ELF-1 (cell line): Measurements from ENCODE around the gene NRCAM.
A peak's percentile ranks its signal among the peaks of the same experiment; 100 is the strongest.

Experiments used
- DNase-seq: peaks from one replicate; pipeline ENCODE4 v3.0.0-alpha.2; 2016; ENCODE audit warnings: low read depth, low spot score

NRCAM gene

DNA sequence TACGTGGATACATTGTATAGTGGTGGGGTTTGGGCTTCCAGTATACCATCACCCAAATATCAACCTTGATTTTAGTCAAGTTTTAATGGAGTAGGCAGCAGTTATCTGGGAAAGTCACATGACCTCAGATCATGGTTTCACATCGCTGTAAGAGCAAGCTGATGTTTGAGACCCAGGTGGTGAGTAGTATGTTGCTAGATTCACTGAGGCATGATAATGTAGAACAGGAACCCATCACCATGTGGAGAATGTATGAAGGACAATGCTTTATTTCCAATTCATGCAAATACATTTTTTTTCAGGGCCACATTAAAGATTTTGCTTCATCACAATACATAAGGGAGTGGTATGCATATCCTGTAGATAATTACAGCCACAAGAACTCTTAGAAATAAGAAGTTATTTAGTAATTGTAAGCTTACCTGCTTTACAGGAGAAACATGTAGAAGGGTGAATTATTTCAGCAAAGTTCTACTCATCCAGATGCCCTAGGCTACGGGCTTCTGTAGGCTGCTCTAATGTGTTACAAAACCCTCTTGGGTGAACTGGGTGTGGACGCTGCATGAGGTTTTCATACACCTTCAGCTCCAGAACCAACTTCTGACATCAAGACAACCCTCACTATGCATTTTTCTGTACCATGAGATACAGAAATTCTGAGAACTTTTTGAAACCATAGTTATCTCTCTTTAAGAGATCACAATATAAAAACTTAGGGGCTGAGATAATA is 298.5 kb downstream of the NRCAM start:
- DNase-seq = no peak

DNA sequence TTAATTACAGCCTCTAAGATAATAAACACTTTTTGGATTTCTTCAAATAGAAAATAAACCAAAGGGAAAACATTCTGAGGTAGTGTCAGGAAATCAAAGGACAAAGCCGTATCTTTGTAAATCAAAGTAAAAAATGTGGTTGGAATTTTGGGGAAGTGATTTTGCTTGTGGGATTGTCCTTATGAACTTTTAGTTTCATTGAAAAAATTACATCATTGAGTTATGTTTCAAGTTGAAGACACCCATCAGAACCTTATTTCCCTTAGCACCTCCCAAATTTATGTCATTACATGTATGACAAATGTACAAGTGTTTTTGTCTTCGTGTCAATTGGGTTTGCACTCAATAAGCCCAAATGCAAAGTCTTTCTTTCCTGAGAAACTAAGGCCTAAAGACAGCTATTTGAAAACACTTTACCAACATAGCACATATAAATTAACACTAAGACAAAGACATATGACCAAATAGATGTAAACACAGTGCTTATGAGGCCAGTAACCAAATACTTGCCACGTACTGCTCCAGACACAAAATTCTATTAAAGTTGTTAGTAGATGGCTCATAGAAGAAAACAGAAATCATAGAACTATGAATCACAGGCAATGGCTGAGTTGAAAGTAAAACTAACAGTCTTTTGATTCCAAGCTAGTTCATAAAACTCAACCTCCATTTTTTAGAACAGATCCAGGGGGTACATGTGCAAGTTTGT is 299.2 kb downstream of the NRCAM start:
- DNase-seq = no peak

DNA sequence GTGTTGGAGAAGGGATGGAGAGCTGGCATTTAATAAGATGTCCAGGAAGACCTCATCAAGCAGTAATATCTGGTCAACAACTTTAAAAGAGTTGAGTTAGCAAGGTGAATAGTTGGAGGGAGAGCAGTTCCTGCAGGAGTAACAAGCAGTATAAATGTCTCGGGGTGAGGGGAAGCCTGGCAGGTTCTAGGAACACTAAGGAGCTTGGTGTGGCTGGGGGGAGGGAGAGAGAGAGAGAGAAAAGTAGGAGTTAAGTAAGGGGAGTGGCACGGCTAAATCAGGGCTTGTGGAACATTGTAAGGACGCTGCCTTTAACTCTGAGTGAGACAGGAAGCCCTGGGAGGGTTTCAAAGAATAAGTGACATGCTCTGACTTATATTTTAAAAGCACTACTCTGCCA is 304.0 kb downstream of the NRCAM start:
- no peak for DNase-seq

DNA sequence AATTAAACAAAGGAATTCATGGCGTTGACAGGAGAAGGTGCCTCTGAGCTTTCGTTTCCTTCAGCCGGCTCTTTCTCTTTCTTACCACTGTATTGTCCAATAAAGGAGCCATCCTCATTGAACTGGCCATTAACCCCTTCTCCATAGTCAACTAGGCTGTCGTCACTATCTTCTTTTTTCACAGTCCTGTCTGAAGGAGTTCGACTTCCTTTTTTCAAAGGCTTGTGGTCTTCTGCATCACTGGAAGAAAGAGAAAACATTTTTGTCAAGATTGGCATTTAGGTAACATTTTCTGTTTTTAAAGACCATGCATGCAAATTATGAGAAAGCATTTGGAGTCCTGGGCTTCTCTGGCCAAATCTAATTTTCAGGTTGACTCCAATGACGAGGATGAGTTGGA is 306.3 kb downstream of the NRCAM start:
- DNase-seq = no peak

DNA sequence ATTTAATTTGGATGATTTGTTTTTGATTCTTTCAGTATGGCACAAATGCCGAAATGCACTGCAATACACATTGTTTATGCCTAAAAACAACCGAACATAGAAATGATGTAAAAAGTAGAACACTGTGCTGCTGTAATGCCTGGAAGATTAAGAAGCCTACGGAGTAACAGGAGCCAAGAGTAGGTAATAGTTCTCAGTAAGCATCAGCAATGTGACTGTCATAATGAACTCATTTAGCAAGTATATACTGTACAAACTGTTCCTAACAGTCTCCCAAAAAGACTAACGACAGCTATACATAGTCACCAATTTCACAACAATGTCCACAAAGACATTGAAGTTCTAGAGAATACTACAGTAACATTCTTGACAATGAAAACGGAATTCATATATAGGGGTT is 307.1 kb downstream of the NRCAM start:
- DNase-seq = no peak

DNA sequence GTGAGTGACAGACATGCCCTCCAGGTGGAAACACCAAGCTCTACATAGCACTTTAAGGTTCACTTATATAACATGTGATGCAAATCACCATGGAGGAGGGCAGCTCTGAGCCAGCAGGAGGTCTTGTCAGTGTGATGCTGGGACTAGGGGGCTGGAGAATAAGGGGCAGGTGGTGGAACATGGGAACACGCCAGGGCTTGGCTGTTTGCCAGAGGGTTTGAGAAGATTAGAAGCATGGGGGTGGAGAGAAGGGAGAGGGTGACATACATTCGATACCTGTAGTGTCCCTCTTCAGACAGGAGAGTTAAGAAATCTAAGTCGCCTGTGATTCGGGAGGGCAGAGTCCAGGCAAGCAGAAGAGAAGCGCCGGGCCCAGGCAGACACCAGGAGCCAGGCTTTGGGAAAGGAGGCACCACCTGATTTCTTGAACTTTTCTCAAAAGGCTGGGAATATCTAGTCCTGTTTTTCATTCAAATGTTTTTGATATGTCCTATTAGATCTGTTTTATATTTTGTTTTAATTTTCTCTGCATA is 309.1 kb downstream of the NRCAM start:
- peak; percentile 34 for DNase-seq

DNA sequence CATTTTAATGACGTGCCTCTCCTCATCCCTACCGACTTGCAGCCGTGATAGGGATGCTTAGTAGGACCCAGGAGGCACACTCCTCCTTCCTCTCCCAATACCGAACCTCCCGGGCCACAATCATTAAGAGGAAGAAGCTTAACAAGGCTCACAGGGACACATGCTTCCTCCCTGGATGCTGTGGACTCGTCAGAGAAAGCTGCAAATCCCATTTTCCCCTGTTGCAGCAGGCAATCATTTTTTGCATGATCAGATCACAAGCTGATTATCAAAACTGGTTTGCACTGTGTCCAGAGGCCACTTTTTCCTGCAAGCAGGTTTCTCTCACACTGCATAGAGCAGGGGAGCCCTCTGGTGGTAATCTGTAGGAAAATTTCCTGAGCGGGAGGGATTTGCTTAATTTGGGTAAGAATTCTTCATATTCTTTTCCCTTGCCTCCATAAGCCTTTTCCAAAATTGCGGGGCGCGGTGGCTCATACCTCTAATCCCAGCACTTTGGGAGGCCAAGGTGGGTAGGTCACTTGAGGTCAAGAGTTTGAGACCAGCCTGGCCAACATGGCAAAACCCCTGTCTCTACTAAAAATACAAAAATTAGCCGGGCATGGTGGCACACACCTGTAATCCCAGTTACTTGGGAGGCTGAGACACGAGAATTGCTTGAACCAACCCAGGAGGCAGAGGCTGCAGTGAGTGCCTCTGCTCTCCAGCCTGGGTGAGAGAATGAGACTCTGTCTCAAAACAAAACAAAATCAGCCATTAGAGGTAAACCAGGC is 310.0 kb downstream of the NRCAM start:
- DNase-seq = peak; percentile 79

DNA sequence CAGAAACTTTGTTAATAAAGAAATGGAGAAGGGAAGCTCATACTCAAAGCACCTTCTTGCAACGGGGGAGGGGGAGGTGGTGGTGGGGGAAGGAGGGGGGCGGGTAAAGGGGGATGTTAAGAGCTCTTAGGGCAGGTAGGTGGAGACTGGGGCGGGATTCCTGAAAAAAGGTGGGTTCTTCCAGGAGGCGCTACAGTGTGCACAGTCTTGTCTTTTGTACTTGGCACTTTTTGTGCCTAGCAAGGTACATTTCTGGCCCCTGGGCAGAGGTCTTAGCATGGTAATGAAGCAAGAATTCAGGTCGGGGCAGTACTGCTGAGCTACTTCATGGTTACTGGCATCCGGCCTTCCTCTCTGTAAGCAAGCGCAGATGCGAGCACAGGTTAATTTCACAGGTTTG is 310.8 kb downstream of the NRCAM start:
- no peak for DNase-seq

DNA sequence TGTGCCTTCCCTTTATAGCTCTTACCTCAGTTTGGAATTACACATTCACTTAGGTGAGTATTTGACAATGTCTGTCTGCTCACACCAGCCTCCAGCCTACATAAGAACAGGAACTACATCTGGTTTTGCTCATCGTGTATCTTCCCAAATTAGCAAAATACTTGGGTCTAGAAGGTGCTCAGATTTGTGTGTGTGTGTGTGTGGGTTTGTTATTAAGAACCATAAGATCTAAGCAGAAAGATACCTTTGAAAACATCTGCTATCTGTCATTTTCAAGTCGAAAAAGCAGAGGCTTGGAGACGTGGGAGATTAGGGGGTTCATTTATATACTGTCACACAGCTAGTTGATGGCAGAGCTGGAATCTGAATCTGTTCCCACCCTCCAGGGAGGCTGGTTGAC is 311.3 kb downstream of the NRCAM start:
- no peak for DNase-seq

DNA sequence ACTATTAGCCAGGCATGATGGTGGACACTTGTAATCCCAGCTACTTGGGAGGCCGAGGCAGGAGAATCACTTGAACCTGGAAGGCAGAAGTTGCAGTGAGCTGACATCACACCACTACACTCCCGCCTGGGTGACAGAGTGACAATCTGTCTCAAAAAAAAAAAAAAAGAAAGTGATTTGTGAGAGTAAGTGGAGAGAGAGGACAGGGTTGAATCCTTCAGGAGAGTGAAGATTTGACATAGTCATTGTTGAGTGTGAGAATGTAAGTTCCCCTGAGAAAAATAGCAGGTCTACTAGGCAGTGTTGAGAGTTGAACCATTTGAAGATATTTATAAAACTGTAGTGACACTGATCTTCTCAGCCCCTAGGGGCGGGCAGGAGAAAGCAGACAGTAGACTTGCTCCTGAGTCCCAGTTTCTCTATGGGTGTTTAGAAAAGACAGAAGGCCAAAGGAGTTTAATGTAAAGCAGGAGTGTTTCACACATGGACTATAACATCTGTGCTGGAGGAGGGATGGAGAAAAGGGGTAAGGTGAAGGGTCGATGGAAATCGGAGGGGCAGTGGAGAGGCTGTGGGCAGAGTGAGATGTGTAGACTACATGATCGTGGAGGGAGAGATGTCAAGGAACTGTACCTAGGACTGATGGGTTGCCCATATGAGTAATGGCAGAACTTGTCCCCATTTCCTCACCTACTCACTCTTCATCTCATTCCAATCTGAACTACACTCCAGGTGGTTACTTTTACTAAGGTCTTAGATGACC is 312.4 kb downstream of the NRCAM start:
- DNase-seq = no peak

DNA sequence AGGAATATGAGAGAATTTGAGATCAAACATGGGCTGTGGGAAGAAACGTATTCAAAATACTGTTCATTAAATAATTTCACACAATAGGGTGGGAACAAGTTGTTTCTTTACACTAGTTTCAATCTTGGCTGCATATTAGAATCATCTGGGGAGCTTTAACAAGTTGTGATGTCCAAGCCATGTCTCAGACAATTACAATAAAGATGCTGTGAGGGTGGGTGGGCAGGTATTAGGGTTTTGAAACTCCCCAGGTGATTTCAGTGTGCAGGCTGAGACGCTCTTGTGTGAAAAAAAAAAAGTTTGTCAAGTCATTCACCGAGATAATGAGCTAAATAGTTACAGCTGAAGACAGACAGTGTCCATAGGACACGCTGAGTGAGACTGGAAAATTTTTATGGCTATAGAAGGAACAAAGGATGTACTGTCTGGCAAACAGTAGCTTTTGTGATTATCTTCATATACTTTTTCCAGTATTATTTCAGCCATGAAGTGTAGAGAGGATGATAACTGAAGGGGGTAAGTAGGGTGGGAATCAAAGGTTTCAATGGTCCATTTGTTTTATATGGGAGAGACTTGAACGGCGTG is 313.5 kb downstream of the NRCAM start:
- DNase-seq = no peak

DNA sequence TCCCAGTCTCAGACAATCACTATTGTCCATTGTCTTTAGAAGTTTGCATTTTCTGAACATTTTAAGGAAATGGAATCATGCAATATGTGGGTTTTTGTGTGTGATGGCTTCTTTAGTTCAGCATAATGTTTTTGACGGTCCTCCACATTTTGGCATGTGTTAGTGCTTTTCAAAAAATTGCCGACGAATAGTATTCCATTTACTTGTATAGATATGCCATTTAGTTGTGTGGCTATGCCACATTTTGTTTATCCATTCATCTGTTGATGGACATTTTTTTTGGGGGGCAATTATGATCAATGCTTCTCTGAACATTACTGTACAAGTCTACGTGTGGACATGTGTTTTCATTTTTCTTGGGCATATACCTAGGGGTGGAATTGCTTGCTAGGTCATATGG is 314.1 kb downstream of the NRCAM start:
- no peak for DNase-seq

DNA sequence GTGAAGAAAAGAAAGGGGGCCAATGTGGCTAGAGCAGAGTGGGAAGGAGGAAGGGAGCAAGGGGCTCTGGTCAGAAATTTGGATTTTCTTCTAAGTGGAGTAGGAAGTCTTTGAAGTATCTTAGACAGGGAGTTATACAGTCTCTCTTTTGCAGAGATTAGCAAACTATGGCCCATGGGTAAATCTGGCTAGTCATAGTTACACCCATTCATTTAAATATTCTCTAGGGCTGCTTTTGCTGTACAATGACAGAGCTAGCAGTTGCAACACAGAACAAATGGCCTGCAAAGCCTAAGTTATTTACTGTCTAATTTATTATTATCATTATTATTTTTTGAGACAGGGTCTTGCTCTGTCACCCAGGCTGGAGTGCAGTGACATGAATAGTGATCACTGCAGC is 315.6 kb downstream of the NRCAM start:
- DNase-seq = no peak

DNA sequence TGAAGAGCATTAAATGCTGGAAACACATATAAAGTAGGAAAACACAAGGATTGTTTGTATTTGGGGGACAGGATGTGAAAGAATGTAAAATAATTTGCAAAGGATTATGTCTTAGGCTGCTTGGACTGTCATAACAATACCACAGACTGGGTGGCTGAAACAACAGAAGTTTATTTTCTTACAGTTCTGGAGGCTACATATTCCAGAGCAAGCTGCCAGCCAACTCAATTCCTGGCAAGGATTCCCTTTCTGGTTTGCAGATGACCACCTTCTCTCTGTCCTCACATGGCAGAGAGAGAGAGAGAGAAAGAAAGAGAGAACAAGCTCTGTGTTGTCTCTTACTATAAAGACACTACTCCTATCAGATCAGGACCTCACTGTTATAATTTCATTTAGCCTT is 317.3 kb downstream of the NRCAM start:
- no peak for DNase-seq

DNA sequence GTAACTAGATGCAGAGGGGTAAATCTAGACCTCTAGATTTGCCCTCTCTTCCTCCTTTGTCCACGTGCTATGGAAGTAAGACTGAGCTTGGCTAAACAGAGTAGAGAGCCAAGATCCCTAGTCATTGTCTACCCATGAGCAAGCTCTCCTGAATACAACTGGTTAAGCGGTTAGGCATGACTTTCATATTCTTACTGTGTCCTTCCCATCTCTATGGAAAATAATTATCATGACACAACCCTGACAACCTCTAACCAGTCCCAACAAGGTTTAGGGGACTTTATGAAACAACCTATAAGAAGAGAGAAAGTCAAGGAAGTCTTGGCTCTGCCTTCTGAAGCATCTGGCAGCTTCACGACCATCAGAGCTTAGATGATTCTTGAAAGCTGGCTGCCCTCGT is 318.2 kb downstream of the NRCAM start:
- DNase-seq = no peak

DNA sequence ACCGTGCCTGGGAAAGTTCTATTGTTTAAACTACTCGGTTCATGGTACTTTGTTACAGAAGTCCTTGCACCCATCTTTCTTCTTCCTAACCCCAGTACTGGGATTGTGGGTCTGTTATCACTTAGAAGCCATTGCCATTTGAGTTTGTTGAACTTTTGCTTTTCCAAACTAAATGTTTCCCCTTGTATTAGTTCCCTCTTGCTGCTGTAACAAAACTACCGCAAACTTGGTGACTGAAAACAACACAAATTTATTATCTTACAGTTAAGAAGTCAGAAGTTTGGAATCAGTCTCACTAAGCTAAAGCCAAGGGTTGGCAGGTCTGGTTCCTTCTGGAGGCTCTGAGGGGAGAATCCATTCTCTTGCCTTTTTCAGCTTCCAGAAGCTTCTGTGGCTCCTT is 319.2 kb downstream of the NRCAM start:
- DNase-seq = no peak

DNA sequence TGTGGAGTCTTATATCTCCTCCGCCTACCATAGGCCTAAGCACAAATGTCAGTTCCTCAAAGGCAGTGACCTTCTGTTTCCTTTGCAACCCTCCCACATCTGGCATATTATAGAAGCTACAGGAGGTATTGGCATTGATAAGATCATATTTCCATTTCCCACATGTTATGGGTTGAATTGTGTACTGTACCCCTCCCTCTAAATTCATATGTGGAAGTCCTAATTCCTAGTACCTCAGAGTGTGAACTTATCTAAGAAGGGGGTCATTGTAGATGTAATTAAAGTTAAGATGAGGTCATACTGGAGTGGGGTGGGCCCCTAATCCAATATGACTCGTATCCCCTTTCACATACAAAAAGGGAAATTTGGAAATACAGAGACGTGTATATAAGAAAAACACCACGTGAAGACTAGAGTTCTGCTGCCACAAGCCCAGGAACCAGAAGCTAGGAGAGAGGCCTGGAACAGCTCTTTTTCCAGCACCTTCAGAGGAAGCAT is 320.0 kb downstream of the NRCAM start:
- DNase-seq = no peak

DNA sequence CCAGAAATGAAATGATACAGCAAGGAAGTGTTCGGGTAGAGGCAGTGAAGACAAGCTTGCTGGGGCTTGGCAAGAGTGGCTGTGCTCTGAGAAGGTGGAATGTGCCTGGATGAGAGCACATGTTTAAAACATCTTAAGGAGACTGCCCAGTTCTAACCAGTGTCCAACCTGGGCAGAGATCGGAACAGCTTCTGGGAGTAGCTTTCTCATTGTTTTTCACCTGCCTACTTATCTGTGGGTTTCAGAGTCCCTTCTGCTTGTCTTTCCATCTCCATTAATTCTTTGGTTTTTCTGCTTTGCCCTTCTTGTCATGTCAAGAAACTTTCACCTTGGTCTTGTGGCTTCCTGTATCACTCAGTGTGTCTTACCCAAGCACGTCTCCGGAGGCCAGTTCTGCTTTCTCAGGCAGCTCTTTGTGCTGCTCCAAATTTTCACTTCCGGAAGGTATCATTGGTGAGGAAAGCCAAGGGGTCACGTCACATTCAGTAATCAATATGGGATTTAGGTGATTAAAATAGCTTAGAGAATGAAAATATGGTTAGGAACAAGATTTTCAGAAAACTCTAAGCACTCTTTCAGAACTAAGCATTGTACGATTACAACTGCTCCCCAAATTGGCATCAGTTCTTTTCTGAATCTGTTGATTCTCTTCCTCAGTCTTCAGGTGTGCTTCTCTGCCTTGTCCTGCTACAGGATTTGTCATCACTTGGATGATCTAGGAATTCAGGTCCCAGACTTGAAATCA is 320.6 kb downstream of the NRCAM start:
- no peak for DNase-seq

DNA sequence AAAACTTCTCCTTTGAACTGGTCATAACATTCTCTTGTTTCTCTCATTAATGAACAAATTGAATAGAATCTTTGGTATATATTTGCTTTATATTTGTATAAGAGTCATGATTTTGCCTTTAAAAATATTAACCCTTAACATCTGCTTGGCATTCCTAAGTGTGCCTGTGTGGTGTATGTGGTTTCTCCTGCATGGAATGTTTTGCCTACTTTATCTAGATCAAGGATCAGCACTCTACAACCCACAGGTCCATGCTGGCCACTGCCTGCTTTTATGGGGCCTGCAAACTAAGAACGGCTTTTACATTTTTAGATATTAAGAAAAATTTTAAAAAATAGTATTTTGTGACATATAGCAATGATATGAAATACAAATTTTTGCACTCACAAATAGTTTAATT is 321.8 kb downstream of the NRCAM start:
- DNase-seq = no peak

DNA sequence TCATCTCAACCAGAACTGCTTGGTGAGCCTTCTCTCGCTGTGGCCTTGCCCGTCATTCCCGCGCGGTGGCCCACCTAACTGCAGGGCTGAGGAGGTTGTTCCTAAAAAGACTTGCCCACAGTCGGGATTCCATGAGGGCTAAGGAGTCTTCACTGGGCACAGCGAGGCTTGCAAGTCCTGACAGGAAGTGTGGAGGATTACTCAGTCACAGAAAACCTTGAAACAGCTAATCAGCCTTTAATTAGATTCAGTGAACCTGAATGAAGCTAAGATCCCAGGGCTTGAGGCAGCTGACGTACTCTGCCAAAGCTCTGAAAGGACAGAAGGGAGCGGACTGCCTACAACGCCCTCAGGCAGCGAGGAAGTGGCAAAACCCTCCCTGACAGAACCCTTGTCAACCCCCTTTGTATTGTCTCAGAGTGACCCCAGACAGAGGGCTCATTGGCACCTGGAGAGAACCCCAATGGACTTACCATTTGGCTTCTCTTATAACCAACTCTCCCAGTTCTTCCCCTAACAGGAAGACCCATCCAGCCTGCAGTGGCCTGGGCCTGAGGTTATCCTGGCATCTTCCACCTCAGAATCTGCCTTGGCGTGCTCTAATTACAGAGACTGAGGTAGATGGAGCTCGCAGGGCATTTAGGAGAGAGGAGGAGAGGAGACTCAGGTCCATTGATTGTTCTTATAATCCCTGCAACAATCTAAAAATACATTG is 323.5 kb downstream of the NRCAM start:
- peak; percentile 64 for DNase-seq
